Measurements from ENCODE around the gene CFLAR.
A peak's percentile ranks its signal among the peaks of the same experiment; 100 is the strongest.

CFLAR gene

GRCh38 chr2:201126308-201127151 is 10.6 kb downstream of the CFLAR start:
- ChIA-PET POLR2A (interaction anchor here (1.2 kb wide), 1 partner anchor 8 kb away, joined by 3 read pairs; no protein-coding TSS in a partner anchor), CTCF (interaction anchor here (0.7 to 1.1 kb wide), 3 partner anchors 26 to 225 kb away, joined by 3 read pairs; no protein-coding TSS in a partner anchor)
- DNase-seq (ENCODE audit: low read depth, low spot score), result no peak
- no peak for TF ChIP-seq CTCF (IDR thresholded peaks at IDR 0.05; ENCODE audit: insufficient read depth, low read length, missing control alignments)
- H3K4me3 ChIP-seq (ENCODE audit: low read depth, low read length), result no peak overlapping the region

- CTCF ChIA-PET, result interaction anchor here (0.7 to 1.1 kb wide), 2 partner anchors 59 to 226 kb away, joined by 3 read pairs; no protein-coding TSS in a partner anchor
- no peak for TF ChIP-seq CTCF (IDR thresholded peaks at IDR 0.05; ENCODE audit: insufficient read depth, low read length, missing control alignments)
- POLR2A ChIA-PET, result interaction anchor here (1.2 kb wide), 1 partner anchor 9 kb away, joined by 3 read pairs; no protein-coding TSS in a partner anchor
- no peak overlapping the region for H3K4me3 ChIP-seq (ENCODE audit: low read depth, low read length)
- no peak for DNase-seq (ENCODE audit: low read depth, low spot score)
Measured at GRCh38 chr2:201127152-201127511, 11.2 kb downstream of the CFLAR start.

GRCh38 chr2:201127570-201127969 is 11.6 kb downstream of the CFLAR start:
- no peak for DNase-seq (ENCODE audit: low read depth, low spot score)
- POLR2A ChIA-PET, result no interaction called here
- H3K4me3 ChIP-seq (ENCODE audit: low read depth, low read length), result peak overlapping the region; percentile 9
- CTCF ChIA-PET, result interaction anchor here (0.7 kb wide), 1 partner anchor 59 kb away, joined by 3 read pairs; no protein-coding TSS in a partner anchor
- TF ChIP-seq CTCF (IDR thresholded peaks at IDR 0.05; ENCODE audit: insufficient read depth, low read length, missing control alignments), result no peak

GRCh38 chr2:201128033-201128432 is 12.1 kb downstream of the CFLAR start:
- H3K4me3 ChIP-seq (ENCODE audit: low read depth, low read length), result no peak overlapping the region
- ChIA-PET POLR2A (no interaction called here), CTCF (interaction anchor here (0.9 to 1.5 kb wide), 2 partner anchors 30 to 34 kb away, joined by 3 to 6 read pairs; no protein-coding TSS in a partner anchor)
- no peak for DNase-seq (ENCODE audit: low read depth, low spot score)
- TF ChIP-seq CTCF (IDR thresholded peaks at IDR 0.05; ENCODE audit: insufficient read depth, low read length, missing control alignments), result no peak

- POLR2A ChIA-PET, result interaction anchor here (1.1 kb wide), 2 partner anchors 16 to 22 kb away, joined by 3 to 5 read pairs; no protein-coding TSS in a partner anchor
- no peak for TF ChIP-seq CTCF (IDR thresholded peaks at IDR 0.05; ENCODE audit: insufficient read depth, low read length, missing control alignments)
- DNase-seq (ENCODE audit: low read depth, low spot score), result peak; percentile 75
- CTCF ChIA-PET, result interaction anchor here (0.9 to 1.5 kb wide), 2 partner anchors 29 to 35 kb away, joined by 3 to 6 read pairs; no protein-coding TSS in a partner anchor
- H3K4me3 ChIP-seq (ENCODE audit: low read depth, low read length), result no peak overlapping the region; the same call in 1 of the 2 replicates
Measured at GRCh38 chr2:201128933-201129505, 13.1 kb downstream of the CFLAR start.
